Colonic mucosa (tissue), 4 donors: ENCODE measurements around the gene FRYL. TPM values are rescaled to one million over a fixed set of nuclear protein-coding genes. Genes with fewer than 3 reads are reported as not detected.

Source experiments
- DNase-seq: peaks from one replicate; pipeline ENCODE4 v3.0.0-alpha.2; 2020
- H3K27ac ChIP-seq: fragments of 200-600 bp; one replicate; pipeline ENCODE4 v1.8.0; 2021
- H3K27me3 ChIP-seq: fragments of 200-600 bp; one replicate; pipeline ENCODE4 v1.8.0; 2021
- H3K36me3 ChIP-seq: fragments of 200-600 bp; one replicate; pipeline ENCODE4 v1.8.0; 2021
- H3K4me1 ChIP-seq: fragments of 200-600 bp; one replicate; pipeline ENCODE4 v1.8.0; 2021; ENCODE audit warnings: mild to moderate bottlenecking
- H3K4me3 ChIP-seq: fragments of 200-600 bp; one replicate; pipeline ENCODE4 v1.8.0; 2021
- H3K9ac ChIP-seq, 2 donors: one replicate each; pipeline ENCODE4 v1.7.0; 2013; ENCODE audit warnings: control low read depth in 2 of 2, low read depth in 2 of 2, low read length in 2 of 2
- H3K9me3 ChIP-seq: fragments of 200-600 bp; one replicate; pipeline ENCODE4 v1.8.0; 2021
- intact Hi-C: fragments of 100-400 bp; cut with DNase I; formaldehyde crosslinking; loops from one replicate; pipeline ENCODE4 v1.14.1; 2022
- total RNA-seq, 2 donors: library from RNA; stranded (reverse); fragmentation: NEBNext Ultra II Directional in 1 of 2; extraction: Animal tissue kit (Norgen Biotek cat#: 25700) in 1 of 2; gene quantifications; one replicate each; pipeline ENCODE4 v1.2.1, GENCODE V29; 2021
- TF ChIP-seq, protein P1 (sequence below): fragments of 200-600 bp; IDR thresholded peaks from one replicate; pipeline ENCODE4 v1.8.0; 2022; ENCODE audit warnings: antibody characterized with exemption, mild to moderate bottlenecking
- donor health status: healthy.
- donor health status: DM: no; HTN: no; CAD: no.
- donor health status: DM: no; HTN: no; CAD: no.

FRYL gene
- total RNA-seq, 2 donors from 2014 or later, result 193 to 292 TPM

DNA sequence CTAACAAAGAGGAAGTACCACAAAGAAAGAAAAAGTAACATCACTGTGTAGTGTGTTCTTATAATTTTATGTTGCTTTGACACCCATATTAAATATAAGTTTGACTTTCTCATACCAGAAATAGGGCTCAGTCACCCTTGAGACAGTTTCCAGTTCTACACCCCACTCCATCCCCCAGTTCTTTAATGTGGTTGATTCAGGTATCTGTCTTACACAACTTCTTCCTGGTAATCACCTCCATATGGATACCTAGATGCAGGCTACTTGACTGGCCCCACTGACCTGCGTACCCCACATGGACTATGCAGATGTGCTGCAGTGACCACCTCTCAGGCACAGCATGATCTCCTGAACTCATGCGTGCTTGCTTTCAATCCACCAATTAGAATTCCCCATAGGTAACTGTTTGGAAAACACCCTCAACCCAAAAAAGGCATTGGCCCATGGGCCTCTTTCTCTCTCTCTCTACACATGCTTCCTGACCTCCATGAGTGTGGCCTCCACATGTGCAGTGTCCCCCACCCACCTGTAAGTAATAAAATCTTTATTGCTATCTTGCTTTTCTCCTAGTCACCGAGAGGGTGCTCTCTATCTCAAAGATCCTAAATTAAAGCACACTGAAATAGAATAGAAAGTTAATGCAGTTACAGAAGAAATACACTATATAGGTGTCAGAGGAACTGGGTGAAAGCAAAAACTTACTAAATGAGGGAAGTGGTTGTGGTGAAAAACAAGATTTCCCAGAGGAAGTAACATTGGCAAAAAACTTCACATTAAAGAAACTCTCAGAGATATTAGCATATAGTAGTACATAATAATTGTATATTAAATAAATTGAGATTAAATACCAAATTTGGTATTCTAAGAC, 191.6 kb downstream of the FRYL start:
- intact Hi-C loops, result no loop called here
- no peaks in the 10 kb centered on the region for H3K27me3 ChIP-seq
- H3K9ac ChIP-seq, result no peak overlapping the region
- peaks cover 16% of the 10 kb centered on the region for H3K36me3 ChIP-seq
- H3K9me3 ChIP-seq, result no peaks in the 10 kb centered on the region
- no peak overlapping the region for H3K27ac ChIP-seq
- no peak overlapping the region for H3K4me3 ChIP-seq
- no peak for DNase-seq
- TF ChIP-seq, protein P1, sequence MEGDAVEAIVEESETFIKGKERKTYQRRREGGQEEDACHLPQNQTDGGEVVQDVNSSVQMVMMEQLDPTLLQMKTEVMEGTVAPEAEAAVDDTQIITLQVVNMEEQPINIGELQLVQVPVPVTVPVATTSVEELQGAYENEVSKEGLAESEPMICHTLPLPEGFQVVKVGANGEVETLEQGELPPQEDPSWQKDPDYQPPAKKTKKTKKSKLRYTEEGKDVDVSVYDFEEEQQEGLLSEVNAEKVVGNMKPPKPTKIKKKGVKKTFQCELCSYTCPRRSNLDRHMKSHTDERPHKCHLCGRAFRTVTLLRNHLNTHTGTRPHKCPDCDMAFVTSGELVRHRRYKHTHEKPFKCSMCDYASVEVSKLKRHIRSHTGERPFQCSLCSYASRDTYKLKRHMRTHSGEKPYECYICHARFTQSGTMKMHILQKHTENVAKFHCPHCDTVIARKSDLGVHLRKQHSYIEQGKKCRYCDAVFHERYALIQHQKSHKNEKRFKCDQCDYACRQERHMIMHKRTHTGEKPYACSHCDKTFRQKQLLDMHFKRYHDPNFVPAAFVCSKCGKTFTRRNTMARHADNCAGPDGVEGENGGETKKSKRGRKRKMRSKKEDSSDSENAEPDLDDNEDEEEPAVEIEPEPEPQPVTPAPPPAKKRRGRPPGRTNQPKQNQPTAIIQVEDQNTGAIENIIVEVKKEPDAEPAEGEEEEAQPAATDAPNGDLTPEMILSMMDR, result no peak
- H3K4me1 ChIP-seq, result peaks cover 4% of the 10 kb centered on the region

GRCh38 chr4:48585401-48585800, 194.7 kb downstream of the FRYL start:
- no peaks in the 10 kb centered on the region for H3K9me3 ChIP-seq
- no peak overlapping the region for H3K27ac ChIP-seq
- H3K27me3 ChIP-seq, result no peaks in the 10 kb centered on the region
- no peak overlapping the region for H3K4me3 ChIP-seq
- intact Hi-C loops, result no loop called here
- no peak overlapping the region for H3K9ac ChIP-seq
- H3K36me3 ChIP-seq, result peaks cover 16% of the 10 kb centered on the region
- TF ChIP-seq, protein P1, result no peak
- no peaks in the 10 kb centered on the region for H3K4me1 ChIP-seq
- DNase-seq, result no peak

- intact Hi-C loops, result loop anchor here (5.0 kb wide), 2 partner anchors 104 to 384 kb away; no protein-coding TSS in a partner anchor
- no peak overlapping the region for H3K9ac ChIP-seq
- no peaks in the 10 kb centered on the region for H3K9me3 ChIP-seq
- H3K4me1 ChIP-seq, result no peaks in the 10 kb centered on the region
- H3K27me3 ChIP-seq, result no peaks in the 10 kb centered on the region
- H3K4me3 ChIP-seq, result no peak overlapping the region
- TF ChIP-seq, protein P1, result peak; percentile 90
- no peak overlapping the region for H3K27ac ChIP-seq
- DNase-seq, result peak; percentile 72
- H3K36me3 ChIP-seq, result peaks cover 4% of the 10 kb centered on the region
Measured at GRCh38 chr4:48578132-48578968, 201.7 kb downstream of the FRYL start.

- Histone ChIP-seq H3K9ac (no peak overlapping the region), H3K27me3 (no peaks in the 10 kb centered on the region), H3K4me3 (no peak overlapping the region), H3K4me1 (no peaks in the 10 kb centered on the region), H3K36me3 (no peaks in the 10 kb centered on the region), H3K27ac (no peak overlapping the region), H3K9me3 (no peaks in the 10 kb centered on the region)
- DNase-seq, result no peak
- TF ChIP-seq, protein P1, result no peak
- intact Hi-C loops, result loop anchor here (5.0 kb wide), 2 partner anchors 106 to 386 kb away; no protein-coding TSS in a partner anchor
Measured at GRCh38 chr4:48575964-48576363, 204.1 kb downstream of the FRYL start.

- TF ChIP-seq, protein P1, result no peak
- H3K4me3 ChIP-seq, result no peak overlapping the region
- H3K27me3 ChIP-seq, result no peaks in the 10 kb centered on the region
- intact Hi-C loops, result no loop called here
- H3K9me3 ChIP-seq, result no peaks in the 10 kb centered on the region
- H3K9ac ChIP-seq, result no peak overlapping the region
- H3K27ac ChIP-seq, result no peak overlapping the region
- no peaks in the 10 kb centered on the region for H3K36me3 ChIP-seq
- H3K4me1 ChIP-seq, result no peaks in the 10 kb centered on the region
- no peak for DNase-seq
Measured at GRCh38 chr4:48571471-48571870, 208.6 kb downstream of the FRYL start.
